Measurements from ENCODE around the gene ARHGAP11A.

- TF ChIP-seq, protein P1, sequence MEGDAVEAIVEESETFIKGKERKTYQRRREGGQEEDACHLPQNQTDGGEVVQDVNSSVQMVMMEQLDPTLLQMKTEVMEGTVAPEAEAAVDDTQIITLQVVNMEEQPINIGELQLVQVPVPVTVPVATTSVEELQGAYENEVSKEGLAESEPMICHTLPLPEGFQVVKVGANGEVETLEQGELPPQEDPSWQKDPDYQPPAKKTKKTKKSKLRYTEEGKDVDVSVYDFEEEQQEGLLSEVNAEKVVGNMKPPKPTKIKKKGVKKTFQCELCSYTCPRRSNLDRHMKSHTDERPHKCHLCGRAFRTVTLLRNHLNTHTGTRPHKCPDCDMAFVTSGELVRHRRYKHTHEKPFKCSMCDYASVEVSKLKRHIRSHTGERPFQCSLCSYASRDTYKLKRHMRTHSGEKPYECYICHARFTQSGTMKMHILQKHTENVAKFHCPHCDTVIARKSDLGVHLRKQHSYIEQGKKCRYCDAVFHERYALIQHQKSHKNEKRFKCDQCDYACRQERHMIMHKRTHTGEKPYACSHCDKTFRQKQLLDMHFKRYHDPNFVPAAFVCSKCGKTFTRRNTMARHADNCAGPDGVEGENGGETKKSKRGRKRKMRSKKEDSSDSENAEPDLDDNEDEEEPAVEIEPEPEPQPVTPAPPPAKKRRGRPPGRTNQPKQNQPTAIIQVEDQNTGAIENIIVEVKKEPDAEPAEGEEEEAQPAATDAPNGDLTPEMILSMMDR (conservative IDR thresholded peaks at IDR 0.05; ENCODE audit: low read length), result no peak
- TF ChIP-seq EZH2phosphoT487 (IDR thresholded peaks at IDR 0.05; ENCODE audit: borderline replicate concordance, low read depth, low read length), result no peak
These were observed 56.3 kb downstream of the ARHGAP11A start for GRCh38 chr15:32671339-32672325.

Measured in OCI-LY7 (cell line).